SIG-M5 treated with dmso at 0.1 percent for 504 hours (cell line): ENCODE data around the gene RHOH.
"Not testable (repeated sequence)": the region's sequence is repeated elsewhere in the genome, so short reads cannot be mapped to it uniquely, and the experiment has no call there.

ENCODE experiments used
- DNase-seq: peaks from one replicate; lab custom pipeline; 2025; ENCODE audit not compliant: unreplicated experiment; lab: John Stamatoyannopoulos, UW

RHOH gene

GRCh38 chr4:40196724-40197281 is at the start of gene RHOH:
Gene RHOH, plus strand, starts transcription at chr4:40197031. Its CDS starts 46,356 bp downstream, at chr4:40243387.
- peak; percentile 52 for DNase-seq

GRCh38 chr4:40147490-40147889 is 49.3 kb upstream of the RHOH start:
- not testable (repeated sequence) for DNase-seq

GRCh38 chr4:40149960-40150385 is 46.9 kb upstream of the RHOH start:
- DNase-seq, result peak; percentile 87

DNA sequence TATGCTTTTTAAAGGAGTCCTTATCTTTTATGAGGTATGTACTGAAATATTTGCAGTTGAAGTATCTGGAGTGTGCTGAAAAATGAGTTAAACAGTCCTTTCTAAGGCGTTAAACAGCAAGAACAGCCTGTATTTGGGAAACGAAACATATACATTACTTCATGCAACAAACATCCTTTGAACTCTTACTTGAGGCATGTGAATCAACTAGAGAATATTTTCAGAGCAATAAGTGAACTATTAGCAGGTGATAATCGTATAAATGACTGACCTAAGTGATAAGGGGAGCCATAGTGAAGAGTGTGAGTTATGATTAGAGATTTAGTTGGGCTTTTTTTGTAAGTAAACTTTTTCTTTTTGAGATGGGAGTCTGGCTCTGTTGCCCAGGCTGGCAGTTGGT is 45.9 kb upstream of the RHOH start:
- no peak for DNase-seq

- no peak for DNase-seq
These were observed 44.2 kb upstream of the RHOH start for GRCh38 chr4:40152637-40153036.

- peak; percentile 72 for DNase-seq
These were observed 39.4 kb upstream of the RHOH start for GRCh38 chr4:40157436-40157835.

GRCh38 chr4:40160258-40160657 is 36.6 kb upstream of the RHOH start:
- DNase-seq, result no peak

DNA sequence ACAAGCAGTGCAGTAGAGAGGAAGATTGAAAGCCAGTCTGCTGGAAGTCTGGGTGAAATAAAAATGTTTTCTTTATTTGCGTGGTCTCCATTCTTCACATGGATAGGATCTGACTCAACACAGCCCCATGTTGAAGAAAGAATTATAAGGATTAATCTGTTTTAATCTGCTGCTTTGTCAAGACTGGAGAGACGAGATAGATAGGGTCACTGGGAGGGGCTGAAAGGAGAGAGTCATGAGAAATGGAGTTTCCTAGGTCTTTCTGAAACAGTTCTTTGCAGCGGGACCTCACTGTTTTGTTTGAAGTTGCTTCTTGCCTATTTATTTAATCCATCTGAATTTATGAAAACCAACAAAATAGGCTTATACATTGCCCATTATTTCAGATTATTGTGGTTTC is 32.4 kb upstream of the RHOH start:
- DNase-seq, result no peak

DNA sequence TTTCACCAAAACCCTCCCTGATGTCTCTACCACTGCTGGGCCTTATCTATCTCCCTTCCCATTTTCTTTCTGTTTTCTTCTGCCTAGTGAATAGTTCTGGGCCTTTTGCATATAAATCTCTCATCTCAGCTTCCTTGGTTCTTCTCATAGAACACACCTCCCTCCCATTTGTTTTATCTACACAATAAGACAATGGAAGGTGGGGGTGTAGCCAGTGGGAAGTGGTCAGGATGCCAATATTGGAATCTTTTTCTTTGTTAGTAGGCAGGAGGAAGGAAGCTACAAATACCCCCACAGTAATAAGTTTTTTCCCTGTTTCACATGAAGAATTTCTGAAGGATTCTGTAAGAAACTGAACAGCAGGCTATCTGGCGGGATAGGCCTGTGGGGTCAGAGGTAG is 30.9 kb upstream of the RHOH start:
- DNase-seq, result no peak

DNA sequence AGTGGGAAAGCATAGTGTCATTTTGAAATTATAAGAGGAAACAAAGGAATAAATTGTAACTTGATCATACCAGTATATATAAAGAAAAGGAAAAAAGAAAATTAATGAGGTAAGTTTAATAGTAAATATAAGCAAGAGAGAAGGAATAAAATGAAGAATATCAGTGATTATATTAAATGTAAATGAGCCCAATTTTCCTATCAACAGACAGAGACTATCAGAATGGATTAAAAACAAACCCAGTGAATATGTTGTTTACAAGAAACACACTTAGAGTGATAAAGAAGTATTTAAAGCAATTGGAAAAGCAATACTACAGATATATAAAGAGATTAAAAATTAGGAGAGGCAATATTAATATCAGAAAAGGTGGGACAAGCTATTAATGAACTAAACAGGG is 28.8 kb upstream of the RHOH start:
- no peak for DNase-seq

GRCh38 chr4:40170588-40170987 is 26.2 kb upstream of the RHOH start:
- DNase-seq, result no peak

DNA sequence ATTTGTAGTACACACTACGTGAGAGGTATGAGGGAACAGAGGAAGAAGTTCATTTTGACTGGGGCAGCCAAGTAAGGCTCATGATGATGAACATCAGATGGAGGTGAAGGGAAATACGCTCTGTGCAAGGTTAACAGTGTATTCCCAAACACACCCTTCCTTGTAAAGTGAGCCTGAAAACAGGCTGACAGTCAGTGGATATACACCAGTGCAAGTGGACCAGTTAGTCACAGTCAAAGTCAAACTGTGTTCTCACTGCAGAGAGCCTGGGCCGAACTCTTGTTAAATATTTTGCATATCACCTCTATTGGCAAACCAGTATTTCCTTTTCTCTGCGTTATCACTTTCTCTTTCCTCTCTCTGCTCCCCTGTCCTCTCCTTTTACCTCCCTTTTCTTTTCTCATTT is 23.4 kb upstream of the RHOH start:
- DNase-seq, result no peak

DNA sequence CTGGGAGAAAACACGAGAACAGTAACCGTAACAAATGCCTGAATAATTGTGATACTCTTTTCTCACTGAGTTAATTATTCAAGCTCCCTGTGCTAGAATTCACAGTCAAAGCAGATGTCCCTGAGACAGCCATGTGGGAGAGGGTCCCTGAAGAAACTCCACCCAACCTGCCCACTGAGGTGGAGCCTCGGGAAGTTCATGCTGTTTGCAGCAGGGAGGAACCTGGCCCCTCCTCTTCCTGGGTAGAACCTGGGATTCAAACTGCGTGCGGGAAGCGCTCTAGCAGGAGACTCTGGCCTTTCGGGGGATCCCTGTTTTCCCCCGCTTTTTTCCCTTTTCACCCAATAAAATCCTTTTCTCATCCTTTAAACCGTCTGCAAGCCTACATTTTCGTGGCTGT is 20.2 kb upstream of the RHOH start:
- DNase-seq, result no peak

DNA sequence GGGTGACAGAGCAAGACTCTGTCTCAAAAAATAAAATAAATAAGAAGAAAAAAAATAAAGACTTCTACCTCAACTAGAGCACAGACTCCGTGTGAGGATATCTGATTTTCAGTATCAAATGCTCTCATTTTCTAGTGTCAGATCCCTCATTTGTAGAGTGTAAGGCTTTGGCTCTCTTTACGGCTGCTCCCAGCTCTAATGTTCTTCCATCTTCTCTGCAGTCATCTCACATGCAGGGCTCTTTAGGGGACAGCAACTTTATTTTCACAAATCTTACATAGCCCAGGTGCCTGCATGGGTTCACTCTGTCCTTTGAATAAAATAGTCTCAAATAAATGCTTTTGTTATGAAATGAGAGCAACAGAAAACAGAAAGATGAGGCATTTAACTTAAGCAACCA is 19.2 kb upstream of the RHOH start:
- DNase-seq, result no peak

- no peak for DNase-seq
These were observed 18.2 kb upstream of the RHOH start for GRCh38 chr4:40178672-40179071.

DNA sequence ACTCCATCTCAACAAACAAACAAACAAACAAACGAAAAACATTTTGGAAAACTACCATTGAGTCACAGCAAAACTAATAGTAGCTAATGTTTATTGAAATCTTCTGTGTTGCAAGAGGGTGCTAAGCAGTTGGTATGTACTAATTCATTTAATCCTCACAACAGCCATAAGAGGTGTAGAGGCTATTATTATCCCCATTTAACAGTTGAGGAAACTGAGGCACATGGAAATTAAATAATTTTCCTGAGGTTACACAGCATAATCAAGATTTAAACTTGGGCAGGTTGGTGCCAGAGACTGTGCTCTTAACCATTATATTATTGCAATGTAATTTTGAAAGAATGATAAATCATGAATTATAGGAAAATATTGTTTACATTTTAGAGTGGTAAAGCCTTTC is 17.5 kb upstream of the RHOH start:
- DNase-seq, result no peak

- DNase-seq, result peak; percentile 48
These were observed 16.5 kb upstream of the RHOH start for GRCh38 chr4:40180356-40180755.

DNA sequence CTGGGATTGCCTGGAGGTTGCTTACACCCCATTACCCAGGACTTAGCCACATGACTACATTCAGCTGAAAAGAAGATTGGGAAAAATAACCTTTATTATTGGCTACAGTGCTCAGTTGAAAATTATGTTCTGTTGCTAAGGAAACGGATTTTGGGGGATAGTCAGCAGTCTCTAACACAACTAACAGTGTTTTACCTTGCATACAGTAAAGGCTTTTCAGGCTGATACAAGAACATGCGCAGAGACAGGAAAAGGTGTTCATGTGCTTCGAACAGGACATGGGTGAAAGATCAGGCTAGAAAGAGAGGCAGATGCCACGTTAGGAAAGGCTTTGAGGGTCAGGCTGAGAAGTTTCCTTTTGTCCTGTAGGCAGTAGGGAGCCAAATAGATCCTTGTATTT is 14.8 kb upstream of the RHOH start:
- no peak for DNase-seq

- no peak for DNase-seq
These were observed 13.9 kb upstream of the RHOH start for GRCh38 chr4:40182954-40183353.

GRCh38 chr4:40183615-40184411 is 13.0 kb upstream of the RHOH start:
- DNase-seq, result no peak

DNA sequence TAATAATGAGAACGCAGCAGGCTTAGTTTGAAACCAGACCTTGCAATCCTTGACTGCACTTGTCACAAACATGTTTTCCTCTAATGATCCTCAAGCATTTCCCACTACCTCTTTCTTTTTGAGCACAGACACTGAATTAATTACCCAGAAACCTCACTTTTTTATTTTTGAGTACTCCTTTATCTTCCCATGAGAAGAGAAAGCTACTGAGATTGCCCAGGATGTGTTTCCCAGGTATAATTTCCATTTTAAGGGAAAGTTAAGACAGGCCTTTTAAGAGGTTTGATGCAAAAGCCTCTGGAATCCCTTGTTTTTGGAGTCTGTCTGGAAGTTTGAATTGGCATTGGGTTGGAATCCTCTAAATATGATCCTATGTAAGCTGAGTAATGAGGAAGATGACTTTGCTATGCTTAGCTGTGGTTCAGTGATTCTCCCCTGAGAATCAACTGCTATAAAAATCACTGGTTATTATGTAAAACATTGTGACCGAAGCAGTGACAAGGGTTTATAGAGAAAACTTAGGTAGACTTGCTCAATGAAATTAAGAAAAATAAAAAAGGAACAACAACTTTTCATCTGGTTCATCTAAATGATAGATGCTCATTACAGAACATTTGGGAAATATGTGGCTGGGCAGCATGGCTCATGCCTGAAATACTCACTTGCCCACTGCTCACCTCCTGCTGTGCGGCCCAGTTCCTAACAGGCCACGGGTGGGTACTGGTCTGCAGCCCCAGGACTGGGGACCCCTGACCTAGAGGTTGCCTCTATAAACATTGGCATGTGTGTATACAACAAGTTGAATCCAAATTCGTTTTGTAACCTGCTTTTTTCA is 10.8 kb upstream of the RHOH start:
- no peak for DNase-seq

DNA sequence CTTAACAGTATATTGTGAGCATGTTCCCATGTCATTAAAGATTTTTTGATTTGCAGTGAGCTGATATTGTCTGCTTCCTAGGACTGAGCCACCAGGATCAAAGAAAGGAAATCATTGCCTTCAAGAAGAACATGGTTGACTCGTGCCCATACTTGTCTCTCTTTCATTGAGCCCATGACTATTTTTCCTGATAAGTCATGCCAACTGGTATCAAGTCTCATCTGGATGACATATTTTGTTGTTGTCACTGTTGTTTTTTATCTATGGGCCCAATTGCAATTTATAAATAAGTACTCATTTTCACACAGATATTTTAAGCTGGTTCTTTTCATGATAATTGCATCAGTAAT is 10.2 kb upstream of the RHOH start:
- DNase-seq, result no peak
